H1 (cell line): ENCODE results near the gene MCM3AP. TPM values are rescaled to one million over a fixed set of nuclear protein-coding genes. Genes with fewer than 3 reads are reported as not detected.

Source experiments
- CHD7 ChIP-seq: fragments of 300-600 bp; sonication (generic); IDR thresholded peaks from 2 replicates; pipeline ENCODE4 v1.7.1; 2012; ENCODE audit warnings: low read length, moderate library complexity, mild to moderate bottlenecking, inconsistent platforms; ENCODE audit not compliant: insufficient replicate concordance
- NRF1 ChIP-seq: IDR thresholded peaks from 2 replicates; pipeline ENCODE4 v1.6.1; 2011; ENCODE audit warnings: mild to moderate bottlenecking, low read depth, low read length, improper control_type of control experiment
- SP4 ChIP-seq: IDR thresholded peaks from 2 replicates; pipeline ENCODE4 v1.6.1; 2012; ENCODE audit warnings: low read length, inconsistent platforms
- ZNF274 ChIP-seq: IDR thresholded peaks from 2 replicates; pipeline ENCODE4 v1.7.0; 2012; ENCODE audit warnings: low read length, borderline replicate concordance; ENCODE audit errors: extremely low read depth
- polyA plus RNA-seq, 7 experiments: library from polyadenylated mRNA; depleted of rRNA in 3 of 7; stranded (reverse) in 5 of 7; unstranded in 2 of 7; fragments of >200 nt in 5 of 7; fragments of 200-250 nt in 2 of 7; gene quantifications; 1 replicate in 5 of 7; 2 replicates in 1 of 7; 4 replicates in 1 of 7; pipeline versions ENCODE4 v1.2.1 to v1.2.3, GENCODE V29; 2011 to 2013; ENCODE audit warnings: missing spikeins in 2 of 7, mixed read lengths in 2 of 7
- total RNA-seq: library from RNA; stranded (reverse); fragmentation: NEBNext Ultra II Directional; extraction: Animal tissue kit (Norgen Biotek cat#: 25700); gene quantifications from 2 replicates; pipeline ENCODE4 v1.2.1, GENCODE V29; 2021

The MCM3AP gene
- total and polyA plus RNA-seq, 2 of the 8 experiments (the other 6 are each of a cell fraction or from before 2014, with no cell fraction given) = 37.2 to 119 TPM

- TF ChIP-seq CHD7 (no peak), ZNF274 (no peak), SP4 (no peak), NRF1 (no peak)
- TF ChIP-seq, all 59 proteins: peak for 0
These were observed 71.7 kb downstream of the MCM3AP start (continued) for GRCh38 chr21:46213620-46214286.
